SK-N-SH (cell line): ENCODE results near the gene ASIC2. TPM values are rescaled to one million over a fixed set of nuclear protein-coding genes. Genes with fewer than 3 reads are reported as not detected.
A peak's percentile ranks its signal among the peaks of the same experiment; 100 is the strongest.

Source experiments
- CTCF ChIA-PET: fragments of 300-600, 350-600 bp; formaldehyde crosslinking; extraction: SDS; loops from one replicate; lab custom pipeline; 2021; lab: Yijun Ruan, JAX
- POLR2A ChIA-PET: fragments of 350-600 bp; sonication (Branson Sonifier 250); formaldehyde crosslinking; extraction: SDS; loops from one replicate; lab custom pipeline; 2020; ENCODE audit warnings: antibody characterized with exemption, inconsistent platforms; lab: Yijun Ruan, JAX
- DNase-seq: peaks from one replicate; pipeline ENCODE4 v3.0.0; 2012
- H2AFZ ChIP-seq: fragments of 200-600 bp; sonication (generic); 2 replicates; pipeline ENCODE4 v1.8.1; 2016; ENCODE audit warnings: antibody characterized with exemption, mild to moderate bottlenecking, low read depth
- H3F3A ChIP-seq: fragments of 200-600 bp; sonication (generic); replicated peaks from 2 replicates; pipeline ENCODE3; 2016; ENCODE audit warnings: antibody characterized with exemption, mild to moderate bottlenecking; ENCODE audit not compliant: insufficient read depth
- H3K27ac ChIP-seq, 2 experiments: fragments of 200-500 bp in 1 of 2; fragments of 200-600 bp in 1 of 2; sonication (Bioruptor generic) in 1 of 2; sonication (generic), shearing (Covaris generic) in 1 of 2; 2 replicates each; pipeline versions ENCODE4 v1.5.1 to v1.6.1; 2014 to 2016; ENCODE audit warnings: low read depth in 2 of 2, inconsistent platforms in 1 of 2, low read length in 1 of 2, mild to moderate bottlenecking in 1 of 2, mixed read lengths in 1 of 2
- H3K27me3 ChIP-seq: fragments of 200-600 bp; sonication (generic), shearing (Covaris generic); 2 replicates; pipeline ENCODE4 v1.6.1; 2016; ENCODE audit warnings: mixed run types; ENCODE audit not compliant: insufficient read depth
- H3K36me3 ChIP-seq, 2 experiments: fragments of 200-500 bp in 1 of 2; fragments of 200-600 bp in 1 of 2; sonication (Bioruptor generic) in 1 of 2; sonication (generic) in 1 of 2; replicated peaks in 1 of 2; 2 replicates each; pipeline versions ENCODE3 to v1.5.1; 2014 to 2016; ENCODE audit warnings: low read length in 1 of 2, mild to moderate bottlenecking in 1 of 2; ENCODE audit not compliant: insufficient read depth in 2 of 2, control insufficient read depth in 1 of 2
- H3K4me1 ChIP-seq, 2 experiments: fragments of 200-500 bp in 1 of 2; fragments of 200-600 bp in 1 of 2; sonication (Bioruptor generic) in 1 of 2; sonication (generic), shearing (Covaris generic) in 1 of 2; 2 replicates each; pipeline versions ENCODE4 v1.5.1 to v1.6.1; 2014 to 2016; ENCODE audit warnings: low read depth in 1 of 2, low read length in 1 of 2, mixed run types in 1 of 2; ENCODE audit not compliant: insufficient read depth in 2 of 2, control insufficient read depth in 1 of 2
- H3K4me2 ChIP-seq: fragments of 200-600 bp; sonication (generic), shearing (Covaris generic); 2 replicates; pipeline ENCODE4 v1.6.1; 2017; ENCODE audit warnings: mixed run types
- H3K4me3 ChIP-seq, 2 experiments: fragments of 200-500 bp in 1 of 2; fragments of 200-600 bp in 1 of 2; sonication (Bioruptor generic) in 1 of 2; sonication (generic), shearing (Covaris generic) in 1 of 2; 2 replicates each; pipeline versions ENCODE4 v1.5.1 to v1.8.1; 2014 to 2016; ENCODE audit warnings: low read depth in 2 of 2, inconsistent platforms in 1 of 2, low read length in 1 of 2, mild to moderate bottlenecking in 1 of 2, mixed read lengths in 1 of 2, moderate library complexity in 1 of 2
- H3K79me2 ChIP-seq: fragments of 200-600 bp; sonication (generic); 2 replicates; pipeline ENCODE4 v1.8.1; 2017; ENCODE audit warnings: mild to moderate bottlenecking; ENCODE audit not compliant: insufficient read depth
- H3K9ac ChIP-seq: fragments of 200-600 bp; sonication (generic); 2 replicates; pipeline ENCODE4 v1.6.1; 2017; ENCODE audit warnings: mixed run types
- H3K9me2 ChIP-seq: fragments of 200-600 bp; sonication (generic); 2 replicates; pipeline ENCODE4 v1.6.1; 2017; ENCODE audit warnings: mixed run types
- H3K9me3 ChIP-seq: fragments of 200-600 bp; sonication (generic); 2 replicates; pipeline ENCODE4 v1.6.1; 2017; ENCODE audit warnings: mixed run types, mild to moderate bottlenecking, moderate library complexity
- H4K20me1 ChIP-seq: fragments of 200-600 bp; sonication (generic); 2 replicates; pipeline ENCODE4 v1.6.1; 2017; ENCODE audit warnings: mild to moderate bottlenecking, mixed run types; ENCODE audit not compliant: insufficient read depth
- CHD2 ChIP-seq: fragments of 150-350 bp; IDR thresholded peaks from 2 replicates; pipeline ENCODE4 v1.6.1; 2018; ENCODE audit warnings: low read length; ENCODE audit not compliant: partially characterized antibody
- FOXM1 ChIP-seq: IDR thresholded peaks from 2 replicates; pipeline ENCODE4 v1.4.0; 2012; ENCODE audit warnings: low read depth, mild to moderate bottlenecking
- GABPA ChIP-seq: IDR thresholded peaks from 2 replicates; pipeline ENCODE4 v1.4.0; 2012; ENCODE audit warnings: low read depth, mild to moderate bottlenecking
- NRF1 ChIP-seq: IDR thresholded peaks from 2 replicates; pipeline ENCODE4 v1.6.1; 2012; ENCODE audit warnings: low read depth, mild to moderate bottlenecking, low read length
- RAD21 ChIP-seq: IDR thresholded peaks from 2 replicates; pipeline ENCODE4 v1.6.1; 2012; ENCODE audit warnings: mild to moderate bottlenecking, low read length
- TEAD4 ChIP-seq: IDR thresholded peaks from 2 replicates; pipeline ENCODE4 v1.4.0; 2012; ENCODE audit warnings: mild to moderate bottlenecking, borderline replicate concordance; ENCODE audit not compliant: insufficient read depth
- YY1 ChIP-seq: IDR thresholded peaks from 2 replicates; pipeline ENCODE4 v1.4.0; 2012; ENCODE audit warnings: low read depth, mild to moderate bottlenecking
- WGBS: methylation state at CpG from one replicate; pipeline ENCODE4 v1.1.6; 2017; ENCODE audit warnings: low lambda C conversion rate; 5-methylcytosine and 5-hydroxymethylcytosine counted together
- polyA plus RNA-seq, 3 experiments: library from polyadenylated mRNA; depleted of rRNA; stranded (reverse); fragments of >200 nt; gene quantifications; 2 replicates each; pipeline ENCODE4 v1.2.3, GENCODE V29; 2012
- TF ChIP-seq, protein P1 (sequence below): IDR thresholded peaks from 2 replicates; pipeline ENCODE4; 2012
- TF ChIP-seq, protein P2 (sequence below): fragments of 200-600 bp; sonication (generic); IDR thresholded peaks from 2 replicates; pipeline ENCODE4 v1.6.1; 2017; ENCODE audit warnings: antibody characterized with exemption, mild to moderate bottlenecking, moderate library complexity

ASIC2 gene
- polyA plus RNA-seq, 1 of the 3 experiments (the other 2 are of a cell fraction), result 0.08 TPM

DNA sequence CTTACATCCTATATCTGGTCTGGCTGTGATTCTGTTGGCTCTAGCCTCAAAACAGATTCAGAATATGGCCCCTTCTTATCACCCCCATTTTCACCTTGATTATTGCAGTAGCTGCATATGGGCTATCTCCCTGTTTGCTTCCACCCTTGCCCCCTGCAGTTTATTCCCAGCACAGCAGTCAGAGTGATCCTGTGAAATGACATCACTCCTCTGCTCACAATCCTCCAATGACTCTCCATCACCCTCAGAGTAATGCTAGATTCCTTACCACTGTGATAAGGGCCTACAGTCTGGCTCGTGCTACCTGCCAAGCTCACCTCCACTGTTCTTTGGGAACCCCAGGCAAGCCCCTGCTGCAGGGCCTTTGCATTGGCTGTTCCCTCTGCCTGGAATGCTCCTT lies 92.5 kb downstream of the ASIC2 start:
- CTCF ChIA-PET, result interaction anchor here (1.1 to 1.5 kb wide), 2 partner anchors 9 kb away, joined by 3 to 8 read pairs; no protein-coding TSS in a partner anchor

DNA sequence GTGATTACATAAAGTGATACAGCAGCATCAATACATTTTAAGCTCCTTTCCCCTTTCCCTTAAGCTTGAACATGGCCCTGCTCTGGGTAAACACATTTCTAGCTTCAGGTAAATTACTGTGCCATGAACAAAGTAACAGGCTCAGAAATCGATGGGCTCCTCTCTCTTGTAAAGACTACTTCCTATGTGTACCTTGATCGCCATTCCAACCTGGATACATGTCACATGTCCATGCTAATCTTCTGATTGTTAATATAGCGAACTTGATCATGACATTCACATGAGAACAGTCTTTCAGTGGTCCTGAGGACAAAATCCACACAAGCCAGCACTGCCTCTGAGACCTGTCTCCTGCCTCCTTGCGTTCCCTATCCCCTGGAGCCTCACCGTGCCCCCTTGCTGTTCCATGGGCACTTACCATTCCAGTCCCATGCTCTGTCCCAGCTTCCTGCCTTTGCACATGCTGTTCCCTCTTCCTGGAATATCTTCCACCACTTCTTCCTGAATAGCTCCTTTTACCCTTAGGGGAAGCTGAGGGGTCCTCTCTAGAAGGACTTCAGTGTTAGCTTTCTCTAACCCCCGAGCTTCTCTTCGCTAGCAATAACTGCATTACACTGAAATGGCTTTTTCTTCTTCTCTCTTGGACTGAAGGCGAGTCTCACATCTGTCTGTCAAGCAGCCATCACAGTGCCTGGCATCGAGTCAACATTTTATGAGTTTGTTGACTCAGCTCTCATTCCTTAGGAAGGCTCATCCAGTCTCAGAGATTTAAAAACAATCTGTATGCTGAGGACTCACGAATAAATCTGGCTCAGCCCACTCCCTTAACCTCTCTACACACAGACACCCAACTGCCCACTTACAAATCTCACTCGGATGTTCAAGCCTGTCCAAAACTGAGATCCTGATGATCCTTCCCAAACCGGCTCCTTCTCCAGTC lies 93.3 kb downstream of the ASIC2 start:
- TF ChIP-seq, protein P1, sequence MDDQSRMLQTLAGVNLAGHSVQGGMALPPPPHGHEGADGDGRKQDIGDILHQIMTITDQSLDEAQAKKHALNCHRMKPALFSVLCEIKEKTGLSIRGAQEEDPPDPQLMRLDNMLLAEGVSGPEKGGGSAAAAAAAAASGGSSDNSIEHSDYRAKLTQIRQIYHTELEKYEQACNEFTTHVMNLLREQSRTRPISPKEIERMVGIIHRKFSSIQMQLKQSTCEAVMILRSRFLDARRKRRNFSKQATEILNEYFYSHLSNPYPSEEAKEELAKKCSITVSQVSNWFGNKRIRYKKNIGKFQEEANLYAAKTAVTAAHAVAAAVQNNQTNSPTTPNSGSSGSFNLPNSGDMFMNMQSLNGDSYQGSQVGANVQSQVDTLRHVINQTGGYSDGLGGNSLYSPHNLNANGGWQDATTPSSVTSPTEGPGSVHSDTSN, result no peak
- TF ChIP-seq, protein P2, sequence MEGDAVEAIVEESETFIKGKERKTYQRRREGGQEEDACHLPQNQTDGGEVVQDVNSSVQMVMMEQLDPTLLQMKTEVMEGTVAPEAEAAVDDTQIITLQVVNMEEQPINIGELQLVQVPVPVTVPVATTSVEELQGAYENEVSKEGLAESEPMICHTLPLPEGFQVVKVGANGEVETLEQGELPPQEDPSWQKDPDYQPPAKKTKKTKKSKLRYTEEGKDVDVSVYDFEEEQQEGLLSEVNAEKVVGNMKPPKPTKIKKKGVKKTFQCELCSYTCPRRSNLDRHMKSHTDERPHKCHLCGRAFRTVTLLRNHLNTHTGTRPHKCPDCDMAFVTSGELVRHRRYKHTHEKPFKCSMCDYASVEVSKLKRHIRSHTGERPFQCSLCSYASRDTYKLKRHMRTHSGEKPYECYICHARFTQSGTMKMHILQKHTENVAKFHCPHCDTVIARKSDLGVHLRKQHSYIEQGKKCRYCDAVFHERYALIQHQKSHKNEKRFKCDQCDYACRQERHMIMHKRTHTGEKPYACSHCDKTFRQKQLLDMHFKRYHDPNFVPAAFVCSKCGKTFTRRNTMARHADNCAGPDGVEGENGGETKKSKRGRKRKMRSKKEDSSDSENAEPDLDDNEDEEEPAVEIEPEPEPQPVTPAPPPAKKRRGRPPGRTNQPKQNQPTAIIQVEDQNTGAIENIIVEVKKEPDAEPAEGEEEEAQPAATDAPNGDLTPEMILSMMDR, result no peak
- TF ChIP-seq YY1 (no peak), FOXM1 (no peak), NRF1 (no peak), GABPA (no peak), CHD2 (no peak), TEAD4 (no peak)
- no peaks in the 10 kb centered on the region for H4K20me1 ChIP-seq
- no peaks in the 10 kb centered on the region for H3K4me1 ChIP-seq
- CTCF ChIA-PET, result interaction anchor here (1.1 to 1.5 kb wide), 2 partner anchors 9 to 10 kb away, joined by 3 to 8 read pairs; no protein-coding TSS in a partner anchor
- no peak overlapping the region for H3K4me3 ChIP-seq
- no peaks in the 10 kb centered on the region for H3K79me2 ChIP-seq
- no peaks in the 10 kb centered on the region for H3K36me3 ChIP-seq
- 46% methylated on average over 12 of the region's 12 CpGs for WGBS
- no peak for DNase-seq
- H3K27me3 ChIP-seq, result no peaks in the 10 kb centered on the region; the same call in 1 of the 2 replicates
- POLR2A ChIA-PET, result no interaction called here
- no peaks in the 10 kb centered on the region for H3F3A ChIP-seq
- no peak overlapping the region for H3K27ac ChIP-seq
- no peak overlapping the region for H3K4me2 ChIP-seq
- no peaks in the 10 kb centered on the region for H3K9me2 ChIP-seq
- no peak overlapping the region for H2AFZ ChIP-seq
- H3K9ac ChIP-seq, result no peak overlapping the region
- H3K9me3 ChIP-seq, result no peaks in the 10 kb centered on the region

More for the DNA sequence above, 92.5 kb downstream of the ASIC2 start:
- Histone ChIP-seq H3K9ac (no peak overlapping the region), H3K27me3 (no peaks in the 10 kb centered on the region; the same call in 1 of the 2 replicates), H2AFZ (no peak overlapping the region), H3K9me3 (no peaks in the 10 kb centered on the region), H3K36me3 (no peaks in the 10 kb centered on the region), H3K79me2 (no peaks in the 10 kb centered on the region), H3F3A (no peaks in the 10 kb centered on the region), H3K9me2 (no peaks in the 10 kb centered on the region), H3K4me3 (no peak overlapping the region), H4K20me1 (no peaks in the 10 kb centered on the region), H3K27ac (no peak overlapping the region), H3K4me2 (no peak overlapping the region), H3K4me1 (no peaks in the 10 kb centered on the region)
- POLR2A ChIA-PET, result no interaction called here
- TF ChIP-seq RAD21, result no peak
- TF ChIP-seq, protein P2, result peak; percentile 26
- peak; percentile 23 for DNase-seq
- 0% methylated on average over 1 of the region's 1 CpG for WGBS
